GM18502 (cell line): ENCODE measurements around the gene TXN2.
"Not testable (repeated sequence)": the region's sequence is repeated elsewhere in the genome, so short reads cannot be mapped to it uniquely, and the experiment has no call there.

ENCODE experiments used
- ATAC-seq: cut with Tn5 transposase; IDR thresholded peaks from one replicate; pipeline ENCODE4 v1.9.1; 2021; ENCODE audit warnings: mild to moderate bottlenecking; ENCODE audit not compliant: unreplicated experiment, poor library complexity

The TXN2 gene

GRCh38 chr22:36457688-36458450, 23.6 kb downstream of the TXN2 start:
- ATAC-seq: no peak

GRCh38 chr22:36456464-36456845, 25.0 kb downstream of the TXN2 start:
- no peak for ATAC-seq

DNA sequence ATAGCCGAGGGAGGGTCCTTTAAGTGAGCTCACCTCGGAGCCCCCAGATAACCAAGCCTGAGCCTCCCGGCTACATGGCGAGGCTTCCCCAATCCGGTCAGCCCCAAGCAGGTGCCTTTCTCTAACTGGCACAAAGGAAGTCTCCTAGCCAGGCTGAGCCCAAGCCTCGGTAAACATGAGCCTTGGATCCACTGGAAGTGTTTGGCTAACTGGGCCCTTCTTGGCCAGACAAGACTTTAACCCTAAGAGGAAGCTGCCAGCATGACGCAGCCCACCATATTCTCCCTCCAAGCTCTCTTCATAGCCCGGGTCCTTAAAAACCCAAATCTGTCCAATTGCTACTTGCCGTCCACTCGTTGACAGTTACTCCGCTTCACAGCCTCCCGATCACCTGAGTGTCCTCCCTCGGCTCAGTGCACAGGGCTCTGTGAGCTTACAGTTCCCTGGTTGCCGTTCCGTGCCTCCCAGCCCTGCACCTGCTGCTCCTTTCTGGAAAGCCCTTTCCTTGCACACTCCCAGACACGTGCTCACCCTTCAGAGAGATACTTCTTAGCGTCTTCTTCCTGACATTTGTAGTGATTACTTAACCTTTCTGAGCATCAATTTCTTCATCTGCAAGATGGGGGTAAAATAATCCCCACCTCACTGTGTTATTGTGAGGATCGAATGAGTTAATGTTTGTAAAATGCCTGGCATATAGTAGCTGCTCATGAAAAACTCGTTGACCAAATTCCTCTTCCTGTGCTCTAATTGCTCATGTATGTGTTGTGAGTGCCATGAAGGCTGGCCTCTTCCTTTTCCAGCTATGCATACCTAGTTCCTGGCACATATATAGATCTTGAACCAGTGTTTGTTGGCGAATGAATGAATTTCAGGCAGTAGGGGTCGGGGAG, 25.6 kb downstream of the TXN2 start:
- ATAC-seq: no peak

GRCh38 chr22:36454916-36455570, 26.4 kb downstream of the TXN2 start:
- peak; percentile 63 for ATAC-seq

DNA sequence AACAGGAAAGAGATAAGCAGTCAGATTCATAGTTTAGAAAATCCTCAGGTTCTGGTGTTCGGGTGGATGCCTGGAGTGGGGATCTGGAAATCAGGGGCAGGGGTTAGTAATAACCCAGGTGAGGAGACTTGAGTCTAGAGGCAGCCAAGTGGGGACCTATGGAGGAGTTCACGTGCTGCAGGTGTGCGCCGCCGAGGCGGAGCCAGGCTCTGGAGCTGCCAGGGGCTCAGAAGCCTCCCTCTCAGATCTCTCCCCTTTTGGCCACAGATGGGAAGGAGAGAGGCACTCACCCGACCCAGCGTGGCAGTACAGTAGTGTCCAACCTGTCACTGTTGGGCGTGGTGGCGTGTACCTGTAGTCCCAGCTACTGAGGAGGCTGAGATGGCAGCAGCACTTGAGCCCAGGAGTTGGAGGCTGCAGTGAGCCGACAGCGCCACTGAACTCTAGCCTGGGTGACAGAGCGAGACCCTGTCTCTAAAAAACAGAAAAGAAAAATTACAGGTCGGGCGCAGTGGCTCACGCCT, 27.5 kb downstream of the TXN2 start:
- no peak for ATAC-seq

DNA sequence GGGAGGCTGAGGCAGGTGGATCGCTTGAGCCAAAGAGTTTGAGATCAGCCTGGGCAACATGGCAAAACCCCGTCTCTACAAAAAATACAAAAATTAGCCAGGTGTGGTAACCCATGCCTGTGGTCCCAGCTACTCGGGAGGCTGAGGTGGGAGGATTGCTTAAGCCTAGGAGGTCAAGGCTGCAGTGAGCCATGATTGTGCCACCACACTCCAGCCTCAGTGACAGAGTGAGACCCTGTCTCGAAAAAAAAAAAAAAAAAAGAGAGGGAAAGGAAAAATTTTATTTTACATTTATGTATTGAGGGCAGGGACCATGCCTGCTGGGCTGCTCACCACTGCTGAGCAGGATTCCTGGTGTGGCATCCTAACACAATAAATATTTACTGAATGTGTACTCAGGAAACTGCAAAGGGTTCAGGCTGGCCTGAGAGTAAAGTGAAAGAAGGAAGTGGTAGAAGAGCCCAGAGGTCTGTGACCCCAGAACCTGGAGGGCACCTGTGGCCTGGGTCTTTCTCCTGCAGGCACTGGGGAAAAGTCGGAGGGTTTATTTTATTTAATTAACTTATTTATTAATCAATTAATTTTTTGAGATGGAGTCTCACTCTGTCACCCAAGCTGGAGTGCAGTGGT, 28.3 kb downstream of the TXN2 start:
- not testable (repeated sequence) for ATAC-seq

GRCh38 chr22:36452250-36452977, 29.0 kb downstream of the TXN2 start:
- ATAC-seq: no peak

DNA sequence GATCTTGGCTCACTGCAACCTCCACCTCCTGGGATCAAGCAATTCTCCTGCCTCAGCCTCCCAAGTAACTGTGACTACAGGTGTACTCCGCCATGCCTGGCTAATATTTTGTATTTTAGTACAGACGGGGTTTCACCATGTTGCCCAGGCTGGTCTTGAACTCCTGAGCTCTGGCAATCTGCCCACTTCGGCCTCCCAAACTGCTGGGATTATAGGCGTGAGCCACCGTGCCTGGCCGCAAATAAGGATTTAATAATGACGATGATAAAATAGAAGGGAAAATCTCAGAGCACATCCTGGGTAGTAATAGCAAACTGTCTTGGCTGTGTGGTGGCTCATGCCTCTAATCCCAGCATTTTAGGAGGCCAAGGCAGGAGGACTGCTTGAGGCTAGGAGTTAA, 30.5 kb downstream of the TXN2 start:
- ATAC-seq: not testable (repeated sequence)

GRCh38 chr22:36449596-36450175, 31.8 kb downstream of the TXN2 start:
- ATAC-seq: no peak

DNA sequence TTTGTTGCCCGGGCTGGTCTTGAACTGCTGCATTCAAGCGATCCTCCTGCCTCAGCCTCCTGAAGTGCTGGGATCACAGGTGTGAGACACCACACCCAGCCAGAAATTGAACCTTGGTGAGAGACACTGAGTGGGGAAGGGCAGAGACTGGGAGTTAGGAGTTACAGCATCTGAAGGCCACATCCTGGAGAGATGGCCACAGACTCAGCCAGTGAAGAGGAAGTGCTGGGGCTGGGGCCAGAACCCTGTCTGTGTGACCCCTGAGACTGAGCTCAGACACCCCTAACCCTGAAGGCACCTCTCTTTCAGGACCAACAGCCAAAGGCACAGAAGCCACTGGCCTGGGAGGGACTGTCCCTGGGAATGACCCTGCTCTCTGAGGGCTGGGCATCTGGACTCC, 33.8 kb downstream of the TXN2 start:
- ATAC-seq: no peak

GRCh38 chr22:36445158-36445668, 36.2 kb downstream of the TXN2 start:
- ATAC-seq: no peak

- ATAC-seq: no peak
Measured at GRCh38 chr22:36443198-36443770, 38.2 kb downstream of the TXN2 start.

- no peak for ATAC-seq
Measured at GRCh38 chr22:36442506-36443197, 38.8 kb downstream of the TXN2 start.

DNA sequence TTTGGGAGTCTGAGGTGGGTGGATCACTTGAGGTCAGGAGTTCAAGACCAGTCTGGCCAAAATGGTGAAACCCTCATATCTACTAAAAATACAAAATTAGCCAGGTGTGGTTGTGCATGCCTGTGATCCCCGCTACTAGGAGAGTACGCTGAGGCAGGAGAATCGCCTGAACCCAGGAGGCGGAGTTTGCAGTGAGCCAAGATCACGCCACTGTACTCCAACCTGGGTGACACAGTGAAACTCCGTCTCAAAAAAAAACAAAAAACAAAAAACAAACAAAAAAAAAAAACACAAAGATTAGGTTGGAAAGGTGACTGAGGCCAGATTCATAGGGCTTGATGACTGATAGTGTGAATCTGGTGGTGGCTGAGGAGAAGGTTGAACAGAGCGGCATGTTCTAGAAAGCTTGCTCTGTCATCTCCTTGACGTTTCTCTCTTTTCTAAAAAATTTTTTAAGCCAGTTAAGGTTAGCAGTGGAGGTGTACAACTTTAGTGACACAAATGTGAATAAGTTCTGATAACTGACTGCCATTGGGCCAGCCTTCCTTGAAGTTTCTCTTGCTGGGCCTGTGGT, 40.9 kb downstream of the TXN2 start:
- ATAC-seq: no peak

DNA sequence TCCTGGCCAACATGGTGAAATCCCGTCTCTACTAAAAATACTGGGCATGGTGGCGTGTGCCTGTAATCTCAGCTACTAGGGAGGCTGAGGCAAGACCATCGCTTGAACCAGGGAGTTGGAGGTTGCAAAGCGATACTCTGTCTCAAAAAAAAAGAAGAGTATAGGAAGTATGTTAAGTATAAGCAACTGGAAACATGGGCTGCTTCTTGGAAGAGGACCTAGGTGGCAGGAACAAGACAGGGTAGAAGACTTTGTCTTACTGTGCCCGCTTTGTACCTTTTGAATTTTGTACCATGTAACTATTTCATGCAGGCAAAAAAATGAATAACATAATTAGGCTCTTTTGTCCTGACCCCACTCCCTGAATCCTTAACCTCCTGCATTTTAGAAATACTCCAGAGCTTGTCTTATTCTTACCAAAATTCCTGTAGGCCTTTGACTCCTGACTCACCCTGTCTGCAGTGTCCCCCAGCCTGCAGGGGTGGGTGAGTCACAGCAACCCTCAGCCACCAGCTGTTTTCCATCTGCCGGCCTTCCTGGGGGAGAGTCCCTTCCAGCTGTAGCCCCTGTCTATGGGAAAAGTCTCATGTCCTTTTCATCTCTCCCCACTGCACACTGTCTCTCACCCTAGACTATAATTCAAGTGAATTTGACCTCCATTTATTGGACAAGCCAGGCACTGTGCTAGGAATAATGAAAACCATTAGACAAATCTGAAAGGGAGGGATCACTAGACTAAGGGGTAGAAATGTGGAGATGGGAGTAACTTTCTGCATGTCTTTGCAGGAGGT, 41.8 kb downstream of the TXN2 start:
- no peak for ATAC-seq

DNA sequence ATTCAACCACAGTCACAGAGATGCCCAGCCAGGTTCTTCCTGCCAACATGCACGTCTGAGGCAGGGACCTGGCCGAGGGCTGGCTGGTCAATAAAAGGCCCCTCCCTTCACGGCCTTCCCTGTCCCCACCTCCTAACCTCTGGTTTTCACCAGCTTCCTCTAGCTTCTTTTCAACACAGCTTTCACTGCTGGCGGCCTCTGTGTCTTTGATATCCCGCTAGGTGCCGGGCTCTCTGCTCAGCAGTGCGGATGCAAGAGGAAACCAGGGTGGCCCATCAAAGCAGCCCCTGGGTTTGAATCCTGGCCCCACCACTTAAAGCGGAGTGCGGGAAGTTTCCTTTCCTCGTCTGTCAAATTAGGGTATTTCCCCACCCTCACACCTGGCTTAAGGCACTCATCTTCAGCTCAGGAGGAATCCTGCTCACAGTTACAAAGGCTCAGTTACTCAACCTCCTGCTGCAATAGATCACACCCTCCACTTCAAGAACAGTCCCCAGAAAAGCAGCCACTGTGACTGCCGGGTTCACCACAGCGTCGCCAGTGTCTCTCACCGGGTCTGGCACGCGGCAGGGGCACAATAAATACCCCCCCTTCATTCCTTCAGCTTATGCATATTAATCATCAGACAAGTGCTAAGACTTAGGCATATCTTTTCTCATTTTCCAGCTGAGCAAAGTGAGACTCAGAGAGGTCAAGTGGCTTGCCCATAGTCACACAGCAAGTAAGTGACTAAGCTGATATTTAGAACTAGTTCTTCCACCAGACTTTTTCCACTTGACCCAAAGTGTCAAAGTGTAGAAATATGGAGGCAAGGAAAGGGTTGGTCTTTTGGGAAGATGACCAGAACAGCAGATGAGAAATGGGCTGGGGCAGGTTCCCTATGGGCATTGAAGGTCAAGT, 45.7 kb downstream of the TXN2 start:
- ATAC-seq: peak; percentile 70
